MM.1S (cell line): ENCODE results near the gene HECTD4.

Experiments
- DNase-seq: peaks from one replicate; pipeline ENCODE4 v3.0.0-alpha.2; 2015
- H2AFZ ChIP-seq: fragments of 300-600 bp; sonication (generic); 2 replicates; pipeline ENCODE4 v1.6.0; 2016; ENCODE audit warnings: antibody characterized with exemption, low read length
- H3F3A ChIP-seq: fragments of 300-600 bp; sonication (generic); 2 replicates; pipeline ENCODE4 v1.6.1; 2016; ENCODE audit warnings: mild to moderate bottlenecking, antibody characterized with exemption, low read length, moderate library complexity, mixed read lengths; ENCODE audit not compliant: insufficient read depth
- H3K27ac ChIP-seq: fragments of 300-600 bp; sonication (generic); 2 replicates; pipeline ENCODE4 v1.5.1; 2016; ENCODE audit warnings: mild to moderate bottlenecking, low read length
- H3K27me3 ChIP-seq: fragments of 300-600 bp; sonication (generic); replicated peaks from 2 replicates; pipeline ENCODE4 v1.6.0; 2016; ENCODE audit warnings: low read length; ENCODE audit not compliant: insufficient read depth
- H3K36me3 ChIP-seq: fragments of 300-600 bp; sonication (generic); replicated peaks from 2 replicates; pipeline ENCODE4 v1.6.1; 2016; ENCODE audit warnings: mild to moderate bottlenecking, low read length, mixed read lengths; ENCODE audit not compliant: insufficient read depth
- H3K4me1 ChIP-seq: fragments of 300-600 bp; sonication (generic); 2 replicates; pipeline ENCODE4 v1.6.1; 2016; ENCODE audit warnings: low read length, mixed read lengths
- H3K4me2 ChIP-seq: fragments of 300-600 bp; sonication (generic); 2 replicates; pipeline ENCODE4 v1.6.0; 2016; ENCODE audit warnings: low read depth, low read length
- H3K4me3 ChIP-seq: fragments of 300-600 bp; sonication (generic); 2 replicates; pipeline ENCODE4 v1.5.1; 2016; ENCODE audit warnings: low read length, mixed read lengths
- H3K79me2 ChIP-seq: fragments of 300-600 bp; sonication (generic); 2 replicates; pipeline ENCODE4 v1.6.1; 2016; ENCODE audit warnings: mixed run types, low read length, mixed read lengths
- H3K9ac ChIP-seq: fragments of 300-600 bp; sonication (generic); 2 replicates; pipeline ENCODE4 v1.6.1; 2016; ENCODE audit warnings: low read length, mixed read lengths
- H3K9me2 ChIP-seq: fragments of 300-600 bp; sonication (generic); replicated peaks from 2 replicates; pipeline ENCODE4 v1.6.1; 2016; ENCODE audit warnings: mild to moderate bottlenecking, low read length, mixed read lengths; ENCODE audit not compliant: insufficient read depth
- H3K9me3 ChIP-seq: fragments of 300-600 bp; sonication (generic); replicated peaks from 2 replicates; pipeline ENCODE4 v1.6.1; 2016; ENCODE audit warnings: mild to moderate bottlenecking, low read length, mixed read lengths; ENCODE audit not compliant: insufficient read depth
- H4K20me1 ChIP-seq: fragments of 300-600 bp; sonication (generic); 2 replicates; pipeline ENCODE4 v1.6.1; 2016; ENCODE audit warnings: mild to moderate bottlenecking, low read length, moderate library complexity, mixed read lengths; ENCODE audit not compliant: insufficient read depth
- EZH2 ChIP-seq: fragments of 300-600 bp; sonication (generic); optimal IDR thresholded peaks from 2 replicates; pipeline ENCODE3; 2017; ENCODE audit warnings: low read depth, mild to moderate bottlenecking, antibody characterized with exemption, low read length, mixed read lengths
- EZH2phosphoT487 ChIP-seq: fragments of 300-600 bp; sonication (generic); IDR thresholded peaks from 2 replicates; pipeline ENCODE4 v1.6.1; 2018; ENCODE audit warnings: antibody characterized with exemption, low read length
- TF ChIP-seq, protein P1 (sequence below): fragments of 300-600 bp; sonication (generic); IDR thresholded peaks from 2 replicates; pipeline ENCODE4 v1.5.1; 2016; ENCODE audit warnings: antibody characterized with exemption, low read length, mixed read lengths

The HECTD4 gene

GRCh38 chr12:112163056-112163455 is 219.2 kb downstream of the HECTD4 start:
- Histone ChIP-seq H4K20me1 (no peaks in the 10 kb centered on the region), H3K4me1 (no peaks in the 10 kb centered on the region), H3K9me3 (no peaks in the 10 kb centered on the region), H3K79me2 (no peaks in the 10 kb centered on the region), H3K27me3 (no peaks in the 10 kb centered on the region), H3F3A (no peaks in the 10 kb centered on the region), H3K27ac (no peak overlapping the region), H3K36me3 (no peaks in the 10 kb centered on the region), H3K9me2 (no peaks in the 10 kb centered on the region), H3K4me3 (no peak overlapping the region), H3K4me2 (no peak overlapping the region), H2AFZ (no peak overlapping the region), H3K9ac (no peak overlapping the region)
- no peak for DNase-seq
- TF ChIP-seq, protein P1, sequence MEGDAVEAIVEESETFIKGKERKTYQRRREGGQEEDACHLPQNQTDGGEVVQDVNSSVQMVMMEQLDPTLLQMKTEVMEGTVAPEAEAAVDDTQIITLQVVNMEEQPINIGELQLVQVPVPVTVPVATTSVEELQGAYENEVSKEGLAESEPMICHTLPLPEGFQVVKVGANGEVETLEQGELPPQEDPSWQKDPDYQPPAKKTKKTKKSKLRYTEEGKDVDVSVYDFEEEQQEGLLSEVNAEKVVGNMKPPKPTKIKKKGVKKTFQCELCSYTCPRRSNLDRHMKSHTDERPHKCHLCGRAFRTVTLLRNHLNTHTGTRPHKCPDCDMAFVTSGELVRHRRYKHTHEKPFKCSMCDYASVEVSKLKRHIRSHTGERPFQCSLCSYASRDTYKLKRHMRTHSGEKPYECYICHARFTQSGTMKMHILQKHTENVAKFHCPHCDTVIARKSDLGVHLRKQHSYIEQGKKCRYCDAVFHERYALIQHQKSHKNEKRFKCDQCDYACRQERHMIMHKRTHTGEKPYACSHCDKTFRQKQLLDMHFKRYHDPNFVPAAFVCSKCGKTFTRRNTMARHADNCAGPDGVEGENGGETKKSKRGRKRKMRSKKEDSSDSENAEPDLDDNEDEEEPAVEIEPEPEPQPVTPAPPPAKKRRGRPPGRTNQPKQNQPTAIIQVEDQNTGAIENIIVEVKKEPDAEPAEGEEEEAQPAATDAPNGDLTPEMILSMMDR = no peak
- no peak for TF ChIP-seq EZH2
- no peak for TF ChIP-seq EZH2phosphoT487

- Histone ChIP-seq H3K27me3 (no peaks in the 10 kb centered on the region), H3K4me2 (no peak overlapping the region), H3K4me1 (no peaks in the 10 kb centered on the region), H3K9me3 (no peaks in the 10 kb centered on the region), H3K9ac (no peak overlapping the region), H3K36me3 (no peaks in the 10 kb centered on the region), H2AFZ (no peak overlapping the region), H3K4me3 (no peak overlapping the region), H3F3A (no peaks in the 10 kb centered on the region), H3K9me2 (no peaks in the 10 kb centered on the region), H3K27ac (no peak overlapping the region), H4K20me1 (no peaks in the 10 kb centered on the region), H3K79me2 (no peaks in the 10 kb centered on the region)
- no peak for TF ChIP-seq EZH2
- TF ChIP-seq, protein P1 = no peak
- no peak for TF ChIP-seq EZH2phosphoT487
- no peak for DNase-seq
Observed at GRCh38 chr12:112162241-112162790, 219.9 kb downstream of the HECTD4 start.

DNA sequence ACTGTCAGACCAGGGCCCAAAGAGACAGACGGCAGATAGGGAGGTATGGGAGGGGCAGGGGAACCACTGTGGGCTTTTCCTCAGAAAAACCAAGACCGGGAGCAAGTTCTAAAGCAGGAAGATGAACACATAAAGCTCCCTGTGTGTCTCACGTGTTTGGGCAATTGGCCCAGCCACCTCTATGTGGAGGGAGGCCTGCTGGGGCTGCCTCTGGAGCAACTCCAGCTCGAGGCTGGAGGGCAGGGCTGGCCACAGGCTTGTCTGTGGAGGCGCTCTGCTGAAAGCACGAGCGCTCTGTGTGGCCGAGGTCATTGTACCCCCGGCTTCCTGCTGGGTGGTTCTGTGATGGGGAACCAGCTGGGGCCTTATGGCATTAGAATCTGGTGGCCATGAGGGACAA is 220.5 kb downstream of the HECTD4 start:
- DNase-seq = no peak
- Histone ChIP-seq H3K4me2 (no peak overlapping the region), H3K9ac (no peak overlapping the region), H3F3A (no peaks in the 10 kb centered on the region), H2AFZ (no peak overlapping the region), H3K9me2 (no peaks in the 10 kb centered on the region), H3K9me3 (no peaks in the 10 kb centered on the region), H3K4me3 (no peak overlapping the region), H3K4me1 (no peaks in the 10 kb centered on the region), H3K36me3 (no peaks in the 10 kb centered on the region), H3K27me3 (no peaks in the 10 kb centered on the region), H3K79me2 (no peaks in the 10 kb centered on the region), H3K27ac (no peak overlapping the region), H4K20me1 (no peaks in the 10 kb centered on the region)
- TF ChIP-seq EZH2phosphoT487 = no peak
- TF ChIP-seq, protein P1 = no peak
- no peak for TF ChIP-seq EZH2
